Measurements from ENCODE around the gene FAM13C.

GRCh38 chr10:59299933-59300332 is 62.4 kb downstream of the FAM13C start:
- TF ChIP-seq CTCF (IDR thresholded peaks at IDR 0.05) = no peak
- no peak for TF ChIP-seq POLR2A (IDR thresholded peaks at IDR 0.05)
